Measurements from ENCODE around the gene WARS2. TPM values are rescaled to one million over a fixed set of nuclear protein-coding genes. Genes with fewer than 3 reads are reported as not detected.

WARS2 gene
- total RNA-seq, 1 experiment from 2014 or later = 10.5 TPM

DNA sequence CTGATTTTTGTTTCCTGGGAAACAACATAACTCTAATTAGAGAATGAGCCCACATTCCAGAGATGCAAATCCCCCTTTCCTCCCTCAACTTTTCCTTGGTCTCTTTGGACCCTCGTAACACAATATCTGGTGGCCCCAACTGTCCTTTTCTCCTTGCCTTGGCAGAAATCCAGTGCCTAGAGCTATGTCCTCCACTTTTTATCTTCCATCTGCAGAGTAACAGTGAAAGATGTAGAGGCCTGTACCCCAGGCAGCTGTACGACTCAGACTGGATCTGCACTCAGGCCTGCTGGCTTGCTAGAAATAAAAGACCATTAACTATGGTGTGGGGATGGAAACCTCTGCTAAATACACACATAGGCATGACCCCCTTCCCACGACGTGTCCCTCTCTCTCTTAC lies 72.0 kb downstream of the WARS2 start:
- no peak overlapping the region for H3K4me2 ChIP-seq (ENCODE audit: low read length)
- H3K9me2 ChIP-seq (ENCODE audit: insufficient read depth) = no peaks in the 10 kb centered on the region
- no TSS peak for BruUV-seq (replicated peaks)
- H3K9me3 ChIP-seq (ENCODE audit: control insufficient read depth in 1 of 2, insufficient read depth in 1 of 2, low read depth in 1 of 2, low read length in 2 of 2) = no peaks in the 10 kb centered on the region
- no peaks in the 10 kb centered on the region for H3K79me2 ChIP-seq (ENCODE audit: insufficient read depth, low read length)
- ATAC-seq (no peak), DNase-seq (ENCODE audit: low read depth, low spot score) (no peak)
- POLR2A ChIA-PET = no interaction called here
- no peak overlapping the region for H3K4me3 ChIP-seq (replicated peaks in 1 of 2; ENCODE audit: low read depth in 1 of 2, low read length in 2 of 2)
- H3K27me3 ChIP-seq (ENCODE audit: insufficient read depth, low read length) = no peaks in the 10 kb centered on the region
- intact Hi-C loops (cut with micrococcal nuclease) = no loop called here
- no peaks in the 10 kb centered on the region for H3K4me1 ChIP-seq (ENCODE audit: control insufficient read depth in 1 of 2, insufficient read depth in 2 of 2, low read length in 2 of 2)
- H3K9ac ChIP-seq (ENCODE audit: low read length) = no peak overlapping the region
- no peak overlapping the region for H2AFZ ChIP-seq (ENCODE audit: low read depth, low read length, poor library complexity, severe bottlenecking)
- no peaks in the 10 kb centered on the region for H4K20me1 ChIP-seq (ENCODE audit: insufficient read depth)
- no peaks in the 10 kb centered on the region for H3K36me3 ChIP-seq (ENCODE audit: control insufficient read depth in 1 of 2, insufficient read depth in 2 of 2, low read length in 2 of 2)
- no peak for TF ChIP-seq JUND (IDR thresholded peaks at IDR 0.05)
- no peak for TF ChIP-seq FOSL1 (IDR thresholded peaks at IDR 0.05; ENCODE audit: low read depth)
- TF ChIP-seq EZH2phosphoT487 (IDR thresholded peaks at IDR 0.05; ENCODE audit: borderline replicate concordance) = no peak
- no peak for TF ChIP-seq EGR1 (IDR thresholded peaks at IDR 0.05; ENCODE audit: low read depth)
- no peak for TF ChIP-seq CEBPB (IDR thresholded peaks at IDR 0.05; ENCODE audit: low read depth)
- no peak for TF ChIP-seq ELF1 (IDR thresholded peaks at IDR 0.05; ENCODE audit: borderline replicate concordance, low read depth)
- TF ChIP-seq, protein P1, sequence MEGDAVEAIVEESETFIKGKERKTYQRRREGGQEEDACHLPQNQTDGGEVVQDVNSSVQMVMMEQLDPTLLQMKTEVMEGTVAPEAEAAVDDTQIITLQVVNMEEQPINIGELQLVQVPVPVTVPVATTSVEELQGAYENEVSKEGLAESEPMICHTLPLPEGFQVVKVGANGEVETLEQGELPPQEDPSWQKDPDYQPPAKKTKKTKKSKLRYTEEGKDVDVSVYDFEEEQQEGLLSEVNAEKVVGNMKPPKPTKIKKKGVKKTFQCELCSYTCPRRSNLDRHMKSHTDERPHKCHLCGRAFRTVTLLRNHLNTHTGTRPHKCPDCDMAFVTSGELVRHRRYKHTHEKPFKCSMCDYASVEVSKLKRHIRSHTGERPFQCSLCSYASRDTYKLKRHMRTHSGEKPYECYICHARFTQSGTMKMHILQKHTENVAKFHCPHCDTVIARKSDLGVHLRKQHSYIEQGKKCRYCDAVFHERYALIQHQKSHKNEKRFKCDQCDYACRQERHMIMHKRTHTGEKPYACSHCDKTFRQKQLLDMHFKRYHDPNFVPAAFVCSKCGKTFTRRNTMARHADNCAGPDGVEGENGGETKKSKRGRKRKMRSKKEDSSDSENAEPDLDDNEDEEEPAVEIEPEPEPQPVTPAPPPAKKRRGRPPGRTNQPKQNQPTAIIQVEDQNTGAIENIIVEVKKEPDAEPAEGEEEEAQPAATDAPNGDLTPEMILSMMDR (IDR thresholded peaks at IDR 0.05 in 2 of 3, conservative IDR thresholded peaks at IDR 0.05 in 1 of 3; ENCODE audit: borderline replicate concordance in 1 of 3, insufficient read depth in 1 of 3, low read depth in 2 of 3, low read length in 2 of 3) = no peak
- TF ChIP-seq, protein P2, sequence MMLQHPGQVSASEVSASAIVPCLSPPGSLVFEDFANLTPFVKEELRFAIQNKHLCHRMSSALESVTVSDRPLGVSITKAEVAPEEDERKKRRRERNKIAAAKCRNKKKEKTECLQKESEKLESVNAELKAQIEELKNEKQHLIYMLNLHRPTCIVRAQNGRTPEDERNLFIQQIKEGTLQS (IDR thresholded peaks at IDR 0.05) = no peak
- RAD21 ChIA-PET (ENCODE audit: low non-redundant PET in 1 of 2, low total read pairs in 2 of 2, uncharacterized antibody in 2 of 2, unreplicated experiment in 2 of 2) = no interaction called here
- CTCF ChIA-PET = no interaction called here
- H3K27ac ChIP-seq (ENCODE audit: low read depth, low read length) = no peak overlapping the region

DNA sequence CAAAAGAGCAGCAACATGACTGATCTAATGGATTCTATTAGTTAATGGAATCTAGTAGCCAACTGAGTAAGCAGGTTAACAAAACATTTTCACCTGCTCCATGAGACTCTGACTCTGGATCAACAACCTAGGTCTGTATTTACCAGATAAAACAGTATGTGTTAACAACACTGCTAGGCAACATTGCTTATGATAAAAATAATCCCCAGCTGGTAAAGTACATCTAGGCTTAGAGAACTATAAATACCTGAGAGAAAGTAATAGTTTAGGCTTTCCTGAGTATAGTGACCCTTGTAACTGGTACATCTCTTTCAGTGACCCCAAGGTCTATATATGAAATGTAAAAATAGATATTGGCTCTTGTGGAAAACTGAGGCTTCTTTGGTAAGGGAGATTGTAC lies 78.8 kb downstream of the WARS2 start:
- BruUV-seq (replicated peaks) = no TSS peak
- H3K4me1 ChIP-seq (ENCODE audit: control insufficient read depth in 1 of 2, insufficient read depth in 2 of 2, low read length in 2 of 2) = no peaks in the 10 kb centered on the region
- RAD21 ChIA-PET (ENCODE audit: low non-redundant PET in 1 of 2, low total read pairs in 2 of 2, uncharacterized antibody in 2 of 2, unreplicated experiment in 2 of 2) = no interaction called here
- DNase-seq (ENCODE audit: low read depth, low spot score) (no peak), ATAC-seq (no peak)
- H3K4me2 ChIP-seq (ENCODE audit: low read length) = no peak overlapping the region
- no peak overlapping the region for H3K9ac ChIP-seq (ENCODE audit: low read length)
- CTCF ChIA-PET = no interaction called here
- intact Hi-C loops (cut with micrococcal nuclease) = no loop called here
- H4K20me1 ChIP-seq (ENCODE audit: insufficient read depth) = no peaks in the 10 kb centered on the region; the same call in 1 of the 2 replicates
- no peaks in the 10 kb centered on the region for H3K27me3 ChIP-seq (ENCODE audit: insufficient read depth, low read length)
- H3K79me2 ChIP-seq (ENCODE audit: insufficient read depth, low read length) = no peaks in the 10 kb centered on the region
- no peaks in the 10 kb centered on the region for H3K36me3 ChIP-seq (ENCODE audit: control insufficient read depth in 1 of 2, insufficient read depth in 2 of 2, low read length in 2 of 2)
- POLR2A ChIA-PET = no interaction called here
- H3K9me3 ChIP-seq (ENCODE audit: control insufficient read depth in 1 of 2, insufficient read depth in 1 of 2, low read depth in 1 of 2, low read length in 2 of 2) = no peaks in the 10 kb centered on the region
- H2AFZ ChIP-seq (ENCODE audit: low read depth, low read length, poor library complexity, severe bottlenecking) = no peak overlapping the region
- H3K4me3 ChIP-seq (replicated peaks in 1 of 2; ENCODE audit: low read depth in 1 of 2, low read length in 2 of 2) = no peak overlapping the region
- H3K9me2 ChIP-seq (ENCODE audit: insufficient read depth) = no peaks in the 10 kb centered on the region
- no peak overlapping the region for H3K27ac ChIP-seq (ENCODE audit: low read depth, low read length)
- TF ChIP-seq ELF1 (IDR thresholded peaks at IDR 0.05; ENCODE audit: borderline replicate concordance, low read depth) (no peak), CBX3 (IDR thresholded peaks at IDR 0.05; ENCODE audit: low read depth) (no peak), SP1 (IDR thresholded peaks at IDR 0.05; ENCODE audit: low read depth) (no peak), CEBPB (IDR thresholded peaks at IDR 0.05; ENCODE audit: low read depth) (no peak), POLR2AphosphoS5 (IDR thresholded peaks at IDR 0.05; ENCODE audit: low read depth, low read length) (no peak), ZNF274 (IDR thresholded peaks at IDR 0.05; ENCODE audit: low read depth, low read length) (no peak), ZFX (IDR thresholded peaks at IDR 0.05) (no peak), POLR2A (IDR thresholded peaks at IDR 0.05; ENCODE audit: borderline replicate concordance, extremely low read depth, insufficient read depth, insufficient read length) (no peak), YY1 (IDR thresholded peaks at IDR 0.05; ENCODE audit: extremely low read depth, insufficient replicate concordance, low read depth, low read length) (no peak), JUND (IDR thresholded peaks at IDR 0.05) (no peak), SRF (IDR thresholded peaks at IDR 0.05; ENCODE audit: low read depth) (no peak), TCF7L2 (IDR thresholded peaks at IDR 0.05; ENCODE audit: borderline replicate concordance, extremely low read depth, insufficient read depth, insufficient read length) (no peak), FOSL1 (IDR thresholded peaks at IDR 0.05; ENCODE audit: low read depth) (no peak), EZH2phosphoT487 (IDR thresholded peaks at IDR 0.05; ENCODE audit: borderline replicate concordance) (no peak)
- TF ChIP-seq, protein P2 (IDR thresholded peaks at IDR 0.05) = no peak
- TF ChIP-seq, protein P3, sequence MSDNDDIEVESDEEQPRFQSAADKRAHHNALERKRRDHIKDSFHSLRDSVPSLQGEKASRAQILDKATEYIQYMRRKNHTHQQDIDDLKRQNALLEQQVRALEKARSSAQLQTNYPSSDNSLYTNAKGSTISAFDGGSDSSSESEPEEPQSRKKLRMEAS (IDR thresholded peaks at IDR 0.05) = no peak
